ENCODE data around the gene DCP1A. TPM values are rescaled to one million over a fixed set of nuclear protein-coding genes. Genes with fewer than 3 reads are reported as not detected.

Gene DCP1A
- total RNA-seq, 1 donor from 2014 or later = 33.8 TPM

- Mint-ChIP-seq H3K4me1 (ENCODE audit: low read depth) (peaks cover 9% of the 10 kb centered on the region), H3K27ac (no peak overlapping the region), H3K9me3 (ENCODE audit: low read depth) (no peaks in the 10 kb centered on the region), H3K4me3 (ENCODE audit: low read depth) (no peak overlapping the region), H3K27me3 (no peaks in the 10 kb centered on the region), H3K36me3 (ENCODE audit: insufficient read depth) (no peaks in the 10 kb centered on the region)
- no peak for DNase-seq (ENCODE audit: low spot score, unreplicated experiment)
- TF ChIP-seq CTCF (IDR thresholded peaks at IDR 0.05; ENCODE audit: unreplicated experiment) = no peak
These were observed 79.6 kb downstream of the DCP1A start for GRCh38 chr3:53267766-53268165.

- H3K4me3 Mint-ChIP-seq (ENCODE audit: low read depth) = no peak overlapping the region
- H3K27ac Mint-ChIP-seq = no peak overlapping the region
- no peak for DNase-seq (ENCODE audit: low spot score, unreplicated experiment)
- no peaks in the 10 kb centered on the region for H3K36me3 Mint-ChIP-seq (ENCODE audit: insufficient read depth)
- peaks cover under 1% of the 10 kb centered on the region for H3K4me1 Mint-ChIP-seq (ENCODE audit: low read depth)
- peaks cover 1% of the 10 kb centered on the region for H3K27me3 Mint-ChIP-seq
- no peaks in the 10 kb centered on the region for H3K9me3 Mint-ChIP-seq (ENCODE audit: low read depth)
- TF ChIP-seq CTCF (IDR thresholded peaks at IDR 0.05; ENCODE audit: unreplicated experiment) = no peak
These were observed 82.6 kb downstream of the DCP1A start for GRCh38 chr3:53264718-53265117.

GRCh38 chr3:53263907-53264306, 83.4 kb downstream of the DCP1A start:
- TF ChIP-seq CTCF (IDR thresholded peaks at IDR 0.05; ENCODE audit: unreplicated experiment) = no peak
- Mint-ChIP-seq H3K4me1 (ENCODE audit: low read depth) (peaks cover 5% of the 10 kb centered on the region), H3K36me3 (ENCODE audit: insufficient read depth) (no peaks in the 10 kb centered on the region), H3K27me3 (peaks cover 7% of the 10 kb centered on the region), H3K9me3 (ENCODE audit: low read depth) (no peaks in the 10 kb centered on the region), H3K4me3 (ENCODE audit: low read depth) (no peak overlapping the region), H3K27ac (no peak overlapping the region)
- DNase-seq (ENCODE audit: low spot score, unreplicated experiment) = no peak

- peaks cover 20% of the 10 kb centered on the region for H3K27me3 Mint-ChIP-seq
- peaks cover 7% of the 10 kb centered on the region for H3K4me1 Mint-ChIP-seq (ENCODE audit: low read depth)
- H3K9me3 Mint-ChIP-seq (ENCODE audit: low read depth) = no peaks in the 10 kb centered on the region
- DNase-seq (ENCODE audit: low spot score, unreplicated experiment) = no peak
- H3K27ac Mint-ChIP-seq = no peak overlapping the region
- no peak for TF ChIP-seq CTCF (IDR thresholded peaks at IDR 0.05; ENCODE audit: unreplicated experiment)
- no peak overlapping the region for H3K4me3 Mint-ChIP-seq (ENCODE audit: low read depth)
- no peaks in the 10 kb centered on the region for H3K36me3 Mint-ChIP-seq (ENCODE audit: insufficient read depth)
These were observed 85.6 kb downstream of the DCP1A start for GRCh38 chr3:53261712-53262111.

- H3K4me3 Mint-ChIP-seq (ENCODE audit: low read depth) = no peak overlapping the region
- no peak for DNase-seq (ENCODE audit: low spot score, unreplicated experiment)
- no peak for TF ChIP-seq CTCF (IDR thresholded peaks at IDR 0.05; ENCODE audit: unreplicated experiment)
- peaks cover 20% of the 10 kb centered on the region for H3K27me3 Mint-ChIP-seq
- no peak overlapping the region for H3K27ac Mint-ChIP-seq
- no peaks in the 10 kb centered on the region for H3K9me3 Mint-ChIP-seq (ENCODE audit: low read depth)
- peaks cover 7% of the 10 kb centered on the region for H3K4me1 Mint-ChIP-seq (ENCODE audit: low read depth)
- no peaks in the 10 kb centered on the region for H3K36me3 Mint-ChIP-seq (ENCODE audit: insufficient read depth)
These were observed 87.0 kb downstream of the DCP1A start for GRCh38 chr3:53260286-53260785.

Data from progenitor cell of endocrine pancreas (in vitro differentiated cells).